T-helper 1 cell treated with Interleukin-12 subunit alpha and Interleukin-12 subunit beta and Interleukin-4 antibody, amounts not matched to agents 30 ng/mL and 1 ng/mL, for 36 hours (primary cell): Measurements from ENCODE around the gene GPALPP1. TPM values are rescaled to one million over a fixed set of nuclear protein-coding genes. Genes with fewer than 3 reads are reported as not detected.
"Not testable (repeated sequence)": the region's sequence is repeated elsewhere in the genome, so short reads cannot be mapped to it uniquely, and the experiment has no call there.

ENCODE experiments used
- intact Hi-C: fragments of 100-400 bp; cut with micrococcal nuclease; formaldehyde crosslinking; loops from one replicate; pipeline ENCODE4 v1.15.1; 2024
- total RNA-seq: library from RNA; stranded (reverse); gene quantifications from 2 replicates; pipeline ENCODE4 v1.2.3, GENCODE V29; 2022

Gene GPALPP1
- total RNA-seq, 1 donor from 2014 or later, result 28.8 TPM

GRCh38 chr13:45060062-45060461 lies 70.7 kb downstream of the GPALPP1 start:
- intact Hi-C loops, result no loop called here

GRCh38 chr13:45063261-45063860 lies 74.0 kb downstream of the GPALPP1 start:
- intact Hi-C loops, result no loop called here

DNA sequence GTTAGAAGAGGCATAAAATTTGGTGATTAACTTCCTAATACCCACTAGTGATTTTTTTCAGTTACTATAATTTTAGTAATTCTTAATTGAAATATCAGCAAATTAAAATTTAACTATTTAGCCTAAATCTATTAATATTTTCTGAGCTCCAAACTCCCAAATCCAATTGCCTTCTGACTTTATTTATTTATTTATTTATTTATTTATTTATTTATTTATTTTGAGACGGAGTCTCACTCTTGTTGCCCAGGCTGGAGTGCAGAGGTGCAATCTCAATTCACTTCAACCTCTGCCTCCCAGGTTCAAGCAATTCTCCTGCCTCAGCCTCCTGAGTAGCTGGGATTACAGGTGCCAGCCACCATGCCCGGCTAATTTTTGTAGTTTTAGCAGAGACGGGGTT lies 74.6 kb downstream of the GPALPP1 start:
- intact Hi-C loops, result not testable (repeated sequence)

DNA sequence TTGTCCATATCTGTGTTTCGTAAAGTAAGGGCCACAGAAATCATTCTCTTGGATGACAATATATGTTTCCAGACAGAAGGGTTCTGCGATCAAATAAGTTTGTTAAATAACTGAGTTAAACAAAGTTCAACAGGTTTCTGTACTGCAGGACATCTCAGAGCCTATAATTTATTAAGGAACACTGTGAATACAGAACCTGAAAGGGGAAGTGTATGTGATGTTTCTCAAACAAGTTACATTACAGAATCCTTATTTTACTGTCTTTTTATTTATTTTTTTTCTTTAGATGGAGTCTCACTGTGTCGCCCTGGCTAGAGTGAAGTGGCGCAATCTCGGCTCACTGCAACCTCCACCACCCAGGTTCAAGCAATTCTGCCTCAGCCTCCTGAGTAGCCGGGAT lies 75.6 kb downstream of the GPALPP1 start:
- intact Hi-C loops, result no loop called here

- intact Hi-C loops, result no loop called here
These were observed 79.0 kb downstream of the GPALPP1 start for GRCh38 chr13:45068036-45069001.

GRCh38 chr13:45073809-45074208 lies 84.5 kb downstream of the GPALPP1 start:
- intact Hi-C loops, result no loop called here

- intact Hi-C loops, result no loop called here
These were observed 85.4 kb downstream of the GPALPP1 start for GRCh38 chr13:45074721-45075120.

- intact Hi-C loops, result no loop called here
These were observed 88.7 kb downstream of the GPALPP1 start for GRCh38 chr13:45078003-45078402.

Other genes with a start within 250 kb of the GPALPP1 start
- 6.4 and 6.5 TPM in 2 replicates for gene NUFIP1, start 67 bp upstream of the GPALPP1 start, total RNA-seq
- gene GTF2F2, start 131.0 kb downstream of the GPALPP1 start, total RNA-seq, result 16.9 and 21.1 TPM in 2 replicates
- gene KCTD4, start 211.5 kb downstream of the GPALPP1 start, total RNA-seq, result not detected in 2 replicates